Uterus (tissue), 2 donors: ENCODE measurements around the gene ARMC2.
A peak's percentile ranks its signal among the peaks of the same experiment; 100 is the strongest.

Source experiments
- CTCF ChIP-seq, 4 experiments: fragments of 200-600 bp in 2 of 4; fragments of 450-650 bp in 2 of 4; sonication (generic) in 2 of 4; IDR thresholded peaks; one replicate each; pipeline ENCODE4 v1.5.1; 2016 to 2019; ENCODE audit warnings: antibody characterized with exemption in 4 of 4, mild to moderate bottlenecking in 2 of 4, moderate library complexity in 1 of 4
- POLR2A ChIP-seq, 2 donors: fragments of 450-650 bp; IDR thresholded peaks; one replicate each; pipeline ENCODE4 v1.6.1; 2016; ENCODE audit warnings: antibody characterized with exemption in 2 of 2, mild to moderate bottlenecking in 1 of 2, moderate library complexity in 1 of 2

DNA sequence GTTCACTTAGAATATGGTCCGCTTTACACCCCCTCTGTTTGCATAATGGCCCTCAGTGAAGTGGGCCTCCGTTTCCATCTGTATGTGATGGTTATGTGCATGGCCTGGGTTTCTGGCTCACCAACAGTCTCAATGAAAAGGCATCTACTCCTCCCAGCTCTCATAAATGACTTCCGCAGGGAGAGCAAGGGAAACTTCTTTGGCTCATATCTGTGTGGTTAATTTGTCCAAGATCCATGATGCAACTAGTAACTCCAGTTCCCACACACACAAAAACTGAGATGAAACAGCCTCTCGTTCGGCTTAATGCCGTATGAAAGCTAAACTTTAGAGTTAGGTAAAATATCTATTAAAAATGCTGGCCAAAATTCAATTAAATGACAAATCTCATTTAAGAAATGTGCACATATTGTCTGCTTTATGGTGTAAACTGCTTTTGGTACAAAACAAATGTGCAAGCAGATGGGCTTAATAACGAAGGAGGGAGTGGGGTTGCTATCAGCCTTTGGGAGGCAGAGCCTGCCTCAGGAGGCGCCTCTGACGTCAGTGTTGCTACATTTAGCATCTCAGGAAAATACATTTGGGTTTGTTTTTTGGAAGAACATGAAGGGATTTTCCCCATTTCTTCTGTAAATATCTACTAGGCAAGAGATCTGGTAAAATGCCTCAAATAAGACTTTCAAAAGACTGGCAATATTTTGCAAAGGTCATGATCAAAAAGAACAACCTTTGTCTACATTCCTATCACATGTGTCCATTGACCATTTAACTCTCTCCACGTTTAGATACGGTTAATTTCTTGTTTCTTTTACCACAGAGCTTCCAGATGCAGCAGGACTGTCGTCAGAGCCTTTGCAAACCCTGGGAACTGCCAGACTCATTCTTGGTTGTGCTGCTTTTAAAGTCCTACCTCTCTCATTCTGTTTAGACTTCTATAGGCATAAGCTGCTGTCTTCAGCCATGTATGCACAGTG is 96.8 kb downstream of the ARMC2 start:
- TF ChIP-seq CTCF (IDR thresholded peaks at IDR 0.05) (peak in 1 of 4 experiments; percentile 1), POLR2A (IDR thresholded peaks at IDR 0.05) (no peak)
